Activated CD4-positive, CD25-positive, alpha-beta regulatory T cell (primary cell): Measurements from ENCODE around the gene CAMKMT.
"Not testable (repeated sequence)": the region's sequence is repeated elsewhere in the genome, so short reads cannot be mapped to it uniquely, and the experiment has no call there.

Source experiments
- DNase-seq, 4 experiments: peaks; one replicate each; lab custom pipeline; 2025; lab: John Stamatoyannopoulos, UW

The CAMKMT gene

DNA sequence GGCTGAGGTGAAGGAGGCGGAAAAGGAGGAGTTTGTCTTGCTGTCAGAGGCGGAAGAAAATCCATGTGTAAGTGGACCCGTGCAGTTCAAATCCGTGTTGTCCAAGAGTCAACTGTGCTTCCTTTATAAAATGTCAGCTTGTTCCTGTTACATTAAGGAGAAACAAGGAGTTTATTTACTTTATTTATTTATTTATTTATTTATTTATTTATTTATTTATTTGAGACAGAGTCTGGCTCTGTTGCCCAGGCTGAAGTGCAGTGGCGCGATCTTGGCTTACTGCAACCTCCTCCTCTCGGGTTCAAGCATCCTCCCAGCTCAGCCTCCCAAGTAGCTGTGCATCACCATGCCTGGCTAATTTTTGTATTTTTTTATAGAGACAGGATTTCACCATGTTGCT lies 143.9 kb downstream of the CAMKMT start:
- not testable (repeated sequence) for DNase-seq

GRCh38 chr2:44510246-44510645 lies 148.5 kb downstream of the CAMKMT start:
- no peak for DNase-seq

DNA sequence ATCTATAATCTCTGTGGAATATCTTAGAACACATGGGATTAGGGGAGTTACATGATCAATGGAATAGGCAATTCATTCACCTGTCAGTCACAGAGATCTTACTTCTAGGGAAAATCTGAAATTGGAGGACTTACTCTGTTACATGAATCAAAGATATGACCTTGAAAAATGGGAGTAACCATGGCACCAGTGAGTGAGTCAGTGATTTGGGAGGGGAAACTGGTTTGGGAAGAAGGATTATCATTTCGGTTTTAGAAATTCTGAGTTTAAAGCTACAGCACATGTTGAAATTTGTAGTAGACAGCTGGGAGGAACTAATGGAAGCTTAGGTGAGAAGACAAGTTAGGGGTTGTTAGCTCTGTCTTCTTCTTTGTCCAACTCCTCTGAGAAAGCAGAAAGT lies 153.7 kb downstream of the CAMKMT start:
- no peak for DNase-seq

- no peak for DNase-seq
Observed at GRCh38 chr2:44519026-44519425, 157.3 kb downstream of the CAMKMT start.

- DNase-seq = no peak
Observed at GRCh38 chr2:44522846-44523245, 161.1 kb downstream of the CAMKMT start.

DNA sequence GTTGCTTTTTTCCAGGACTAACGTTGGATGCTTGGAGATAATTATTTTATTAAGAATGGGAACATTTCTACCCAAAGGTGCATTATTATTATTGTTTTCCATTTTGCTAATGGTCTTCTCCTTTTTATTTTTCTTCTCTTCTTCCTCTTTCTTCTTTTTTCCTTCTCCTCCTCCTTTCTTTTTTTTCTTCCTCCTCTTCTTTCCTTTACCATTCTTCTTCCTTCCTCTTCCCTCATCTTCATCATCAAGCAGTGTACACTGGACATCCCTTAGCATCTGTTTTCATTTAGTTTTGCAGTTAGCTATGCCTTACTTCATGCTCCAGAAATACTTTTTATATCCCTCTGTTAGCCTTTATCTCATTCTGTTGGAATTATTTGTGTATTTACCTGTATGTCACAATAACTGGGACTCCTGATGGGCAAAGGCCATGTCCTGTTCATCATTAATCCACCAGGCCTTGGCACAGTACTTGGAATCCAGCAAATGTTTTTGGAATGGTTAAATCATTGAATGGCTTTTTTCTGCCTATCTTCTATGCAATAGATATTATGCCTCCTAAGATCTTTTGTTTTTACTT lies 162.7 kb downstream of the CAMKMT start:
- DNase-seq = no peak

DNA sequence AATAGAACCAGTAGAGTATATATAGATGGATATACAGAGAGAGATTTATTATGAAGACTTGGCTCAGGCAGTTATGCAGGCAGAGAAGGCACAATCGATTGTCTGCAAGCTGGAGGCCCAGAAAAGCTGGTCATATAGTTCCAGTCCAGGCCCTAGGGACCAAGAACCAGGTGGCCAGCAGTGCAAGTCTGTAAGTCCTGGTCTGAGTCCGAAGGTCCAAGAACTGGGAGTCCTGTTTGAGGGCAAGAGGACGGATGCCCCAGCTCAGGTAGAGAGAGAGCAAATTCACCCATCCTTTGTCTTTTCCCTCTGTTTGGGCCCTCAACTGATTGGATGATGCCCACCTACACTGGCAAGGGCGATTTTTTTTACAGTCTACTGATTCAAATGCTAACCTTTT lies 164.6 kb downstream of the CAMKMT start:
- DNase-seq = no peak

GRCh38 chr2:44528595-44528994 lies 166.8 kb downstream of the CAMKMT start:
- DNase-seq = no peak

DNA sequence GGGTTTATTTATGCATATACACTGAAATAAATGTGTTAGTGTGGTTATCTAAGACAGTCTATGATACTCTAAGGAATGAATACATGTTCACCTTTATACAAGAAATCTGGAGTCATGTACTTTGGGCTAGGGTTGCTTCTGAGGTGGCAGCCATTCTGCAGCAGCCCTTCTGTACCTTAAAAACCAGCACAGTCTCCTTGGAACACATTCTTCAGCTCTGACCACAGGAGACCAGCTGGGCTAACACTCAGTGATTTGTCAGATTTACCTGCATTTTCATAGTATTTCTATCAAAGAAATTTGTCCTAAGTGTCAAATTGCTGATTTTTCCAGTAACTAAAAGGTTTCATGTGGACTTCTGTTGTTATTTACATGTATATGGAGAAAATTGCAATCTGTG lies 167.7 kb downstream of the CAMKMT start:
- no peak for DNase-seq

DNA sequence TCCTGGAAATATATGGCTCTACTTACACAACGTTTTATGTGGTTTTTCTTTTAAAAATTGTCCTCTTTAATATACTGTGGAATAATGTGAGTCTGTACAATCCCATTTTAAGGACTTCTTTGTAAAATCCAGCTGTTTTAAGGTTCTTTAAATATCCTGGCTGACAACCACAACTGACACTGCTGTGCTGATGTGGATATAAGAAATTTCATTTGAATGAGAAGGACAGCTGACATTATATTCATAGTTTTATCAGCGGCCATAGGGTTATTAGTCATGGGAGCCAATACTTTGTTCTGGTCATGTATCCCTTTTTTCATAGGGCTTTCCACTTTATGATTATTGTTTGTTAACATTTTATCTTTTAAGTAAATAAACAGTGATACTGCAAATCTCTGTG lies 169.5 kb downstream of the CAMKMT start:
- no peak for DNase-seq

- DNase-seq = no peak
Observed at GRCh38 chr2:44532031-44532430, 170.3 kb downstream of the CAMKMT start.

DNA sequence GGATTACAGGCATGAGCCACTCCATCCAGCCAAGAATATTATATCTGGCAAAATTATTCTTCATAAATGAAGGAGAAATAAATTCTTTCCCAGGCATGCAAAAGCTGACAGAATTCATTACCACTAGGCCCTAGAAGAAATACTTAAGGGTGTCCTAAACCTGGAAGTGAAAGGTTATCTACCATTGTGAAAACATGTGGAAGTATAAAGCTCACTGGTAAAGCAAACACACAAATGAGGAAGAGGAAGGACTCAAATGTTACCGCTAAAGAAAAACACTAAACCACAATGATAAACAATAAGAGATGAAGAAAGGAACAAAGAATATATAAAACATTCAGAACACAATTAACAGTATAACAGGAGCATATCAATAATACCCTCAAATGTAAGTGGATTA lies 171.8 kb downstream of the CAMKMT start:
- no peak for DNase-seq

DNA sequence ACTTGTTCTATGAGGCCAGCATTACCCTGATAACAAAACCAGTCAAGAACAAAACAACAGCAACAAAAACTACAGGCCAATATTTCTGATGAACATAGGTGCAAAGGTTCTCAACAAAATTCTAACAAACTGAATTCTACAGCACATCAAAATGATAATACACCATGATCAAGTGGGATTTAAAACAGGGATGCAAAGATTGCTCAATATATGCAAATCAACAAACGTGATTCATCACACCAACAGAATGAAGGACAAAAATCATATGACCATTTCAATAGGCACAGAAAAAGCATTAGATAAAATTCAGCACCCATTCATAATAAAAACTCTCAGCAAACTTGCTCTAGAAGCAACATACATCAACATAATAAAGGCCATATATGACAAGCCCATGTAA lies 173.6 kb downstream of the CAMKMT start:
- no peak for DNase-seq

DNA sequence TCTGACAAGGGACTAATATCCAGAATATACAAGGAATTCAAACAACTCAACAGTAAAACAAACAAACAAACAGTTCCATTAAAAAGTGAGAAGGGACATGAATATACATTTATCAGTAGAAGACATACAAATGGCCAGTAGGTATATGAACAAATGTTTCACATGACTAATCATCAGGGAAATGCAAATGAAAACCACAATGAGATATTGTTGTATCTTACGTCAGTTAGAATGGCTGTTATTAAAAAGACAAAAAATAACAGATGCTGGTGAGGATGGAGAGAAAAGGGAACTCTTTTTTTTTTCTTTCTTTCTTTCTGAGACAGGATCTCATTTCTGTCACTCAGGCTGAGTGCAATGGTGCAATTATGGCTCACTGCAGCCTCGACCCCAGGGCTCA lies 175.5 kb downstream of the CAMKMT start:
- no peak for DNase-seq

- no peak for DNase-seq
Observed at GRCh38 chr2:44542520-44542919, 180.8 kb downstream of the CAMKMT start.

DNA sequence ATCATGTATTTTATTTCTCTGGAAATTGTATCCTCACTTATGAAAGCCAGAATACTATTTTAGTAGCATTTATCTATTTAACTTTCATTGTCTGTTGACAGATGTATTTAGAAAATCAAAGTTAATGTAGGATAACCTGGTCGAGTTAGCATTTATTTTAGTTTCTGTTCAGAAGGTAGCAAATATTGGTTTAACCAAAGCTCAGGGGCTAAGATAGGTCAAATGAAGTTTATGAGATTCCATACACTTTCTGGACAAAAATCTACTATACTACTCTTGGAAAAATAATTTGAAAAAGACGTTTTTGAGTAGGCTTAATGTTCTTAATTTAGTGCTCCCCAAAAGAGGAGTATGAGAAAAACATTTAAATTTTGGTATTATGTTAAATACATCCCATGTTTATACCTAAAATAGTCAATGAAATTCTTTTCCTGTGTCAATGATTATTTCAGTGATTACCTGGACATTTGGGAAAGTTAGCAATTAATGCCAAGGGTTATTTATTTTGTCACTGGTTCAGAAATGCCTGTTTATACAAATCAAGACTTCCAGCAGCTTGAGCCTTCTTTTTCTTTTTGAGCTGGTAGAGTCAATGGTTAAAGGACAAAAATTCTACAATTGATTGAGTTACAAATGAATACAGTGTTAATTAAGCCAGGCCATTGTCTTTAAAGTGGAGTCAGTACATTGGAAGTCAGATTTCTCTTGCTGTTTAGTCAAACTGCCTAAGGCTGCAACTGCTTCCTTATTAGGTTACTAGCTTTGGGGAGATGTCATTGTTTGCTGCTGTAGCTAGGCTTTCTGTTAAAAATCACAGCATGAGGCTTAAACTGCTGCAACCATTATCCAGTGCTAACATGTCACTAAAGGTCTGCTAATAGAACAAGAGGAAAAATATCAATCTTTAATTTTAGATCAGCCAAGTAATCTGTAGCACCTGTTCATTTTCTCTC lies 182.3 kb downstream of the CAMKMT start:
- no peak for DNase-seq

DNA sequence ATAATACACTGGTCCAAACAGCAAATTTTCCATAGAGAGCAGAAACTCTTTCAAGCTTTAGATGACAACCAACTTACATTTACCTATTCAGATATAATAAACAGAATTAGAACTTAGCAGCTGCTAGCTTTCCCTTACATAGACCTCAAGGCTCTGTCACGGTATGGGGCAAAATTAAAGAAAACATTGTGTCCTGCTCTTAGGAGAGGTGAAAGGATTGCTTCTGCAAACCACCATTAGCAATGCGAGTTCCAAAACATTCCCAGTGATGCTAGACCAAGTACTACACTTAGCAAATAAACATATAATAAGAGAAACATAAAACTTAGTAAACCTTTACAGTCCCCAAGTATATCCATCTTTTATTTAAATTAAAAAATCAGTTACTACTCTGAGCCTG lies 183.3 kb downstream of the CAMKMT start:
- DNase-seq = no peak

GRCh38 chr2:44546459-44547127 lies 184.8 kb downstream of the CAMKMT start:
- DNase-seq = no peak

DNA sequence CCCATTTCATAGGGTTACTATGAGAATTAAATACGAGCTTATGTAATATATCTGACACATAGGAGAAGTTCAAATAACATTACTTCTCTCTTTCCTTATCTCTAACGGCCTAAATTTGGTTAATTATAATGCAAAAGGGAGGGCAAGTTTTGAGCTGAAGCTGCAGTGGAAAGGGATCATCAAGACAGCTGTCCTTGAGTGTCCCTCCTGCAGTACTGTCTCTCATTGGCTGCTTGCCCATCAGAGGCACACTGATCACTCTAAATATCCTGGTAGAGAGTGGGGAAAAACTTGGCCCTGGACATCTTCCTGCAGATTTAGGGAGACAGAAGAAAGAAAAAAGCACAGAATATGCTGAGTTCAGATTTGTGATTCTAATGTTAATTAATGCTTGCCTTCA lies 186.0 kb downstream of the CAMKMT start:
- DNase-seq = no peak

GRCh38 chr2:44548221-44549098 lies 186.7 kb downstream of the CAMKMT start:
- DNase-seq = no peak

- no peak for DNase-seq
Observed at GRCh38 chr2:44549099-44549471, 187.3 kb downstream of the CAMKMT start.

- DNase-seq = no peak
Observed at GRCh38 chr2:44549856-44550255, 188.1 kb downstream of the CAMKMT start.
